Measurements from ENCODE around the gene KIAA1217. TPM values are rescaled to one million over a fixed set of nuclear protein-coding genes. Genes with fewer than 3 reads are reported as not detected.

The KIAA1217 gene
- total and polyA plus RNA-seq, 3 donors from 2014 or later: 40.0 to 197 (median 134) TPM

GRCh38 chr10:24501056-24501711, 292.2 kb downstream of the KIAA1217 start:
- no peaks in the 10 kb centered on the region for H3K9me3 ChIP-seq
- intact Hi-C loops (cut with DNase I; ENCODE audit: low total_unique reads): no loop called here
- no peak overlapping the region for H3K4me3 ChIP-seq
- 84 to 85% methylated on average over 10 of the region's 10 CpGs for WGBS, 2 donors
- TF ChIP-seq CTCF (IDR thresholded peaks at IDR 0.05) (no peak), POLR2A (IDR thresholded peaks at IDR 0.05) (no peak)
- H3K4me1 ChIP-seq: no peaks in the 10 kb centered on the region
- H3K36me3 ChIP-seq (ENCODE audit: low read depth, missing control alignments): no peaks in the 10 kb centered on the region
- no peak overlapping the region for H3K27ac ChIP-seq
- no peaks in the 10 kb centered on the region for H3K27me3 ChIP-seq
- no peak for DNase-seq

GRCh38 chr10:24502006-24502405, 293.1 kb downstream of the KIAA1217 start:
- no peak overlapping the region for H3K4me3 ChIP-seq
- no peak overlapping the region for H3K27ac ChIP-seq
- 66 to 72% methylated on average over 10 of the region's 10 CpGs for WGBS, 2 donors
- no peaks in the 10 kb centered on the region for H3K4me1 ChIP-seq
- H3K27me3 ChIP-seq: no peaks in the 10 kb centered on the region
- no peaks in the 10 kb centered on the region for H3K36me3 ChIP-seq (ENCODE audit: low read depth, missing control alignments)
- intact Hi-C loops (cut with DNase I; ENCODE audit: low total_unique reads): no loop called here
- H3K9me3 ChIP-seq: no peaks in the 10 kb centered on the region
- DNase-seq: no peak
- TF ChIP-seq POLR2A (IDR thresholded peaks at IDR 0.05) (no peak), CTCF (IDR thresholded peaks at IDR 0.05) (no peak)

GRCh38 chr10:24502801-24503460, 294.0 kb downstream of the KIAA1217 start:
- intact Hi-C loops (cut with DNase I; ENCODE audit: low total_unique reads): no loop called here
- Histone ChIP-seq H3K36me3 (ENCODE audit: low read depth, missing control alignments) (no peaks in the 10 kb centered on the region), H3K4me3 (no peak overlapping the region), H3K9me3 (no peaks in the 10 kb centered on the region), H3K27me3 (no peaks in the 10 kb centered on the region), H3K27ac (peak overlapping the region in 1 of 2 donors; percentile 41), H3K4me1 (no peaks in the 10 kb centered on the region)
- DNase-seq: no peak
- TF ChIP-seq CTCF (IDR thresholded peaks at IDR 0.05): no peak
- TF ChIP-seq POLR2A (IDR thresholded peaks at IDR 0.05): no peak
- 69 to 78% methylated on average over 6 of the region's 6 CpGs for WGBS, 2 donors

- Histone ChIP-seq H3K4me1 (no peaks in the 10 kb centered on the region), H3K36me3 (ENCODE audit: low read depth, missing control alignments) (no peaks in the 10 kb centered on the region), H3K9me3 (no peaks in the 10 kb centered on the region), H3K27ac (peak overlapping the region in 1 of 2 donors; percentile 41), H3K27me3 (no peaks in the 10 kb centered on the region), H3K4me3 (no peak overlapping the region)
- peak; percentile 67 for DNase-seq
- intact Hi-C loops (cut with DNase I; ENCODE audit: low total_unique reads): no loop called here
- 45 to 55% methylated on average over 12 of the region's 12 CpGs for WGBS, 2 donors
- no peak for TF ChIP-seq POLR2A (IDR thresholded peaks at IDR 0.05)
- TF ChIP-seq CTCF (IDR thresholded peaks at IDR 0.05): peak; percentile 17 to 46 (median 44)
These were observed 294.8 kb downstream of the KIAA1217 start for GRCh38 chr10:24503461-24504320.
